Stimulated activated CD4-positive, alpha-beta T cell treated with anti-CD3 and anti-CD28 coated beads, TNF-alpha, amount 100 ng/mL, for 48 hours (primary cell): ENCODE measurements around the gene ANO5.

ENCODE experiments used
- DNase-seq, 3 donors: peaks; one replicate each; pipeline ENCODE4 v3.0.0-alpha.2; 2020; ENCODE audit warnings: low read depth in 3 of 3

Gene ANO5

DNA sequence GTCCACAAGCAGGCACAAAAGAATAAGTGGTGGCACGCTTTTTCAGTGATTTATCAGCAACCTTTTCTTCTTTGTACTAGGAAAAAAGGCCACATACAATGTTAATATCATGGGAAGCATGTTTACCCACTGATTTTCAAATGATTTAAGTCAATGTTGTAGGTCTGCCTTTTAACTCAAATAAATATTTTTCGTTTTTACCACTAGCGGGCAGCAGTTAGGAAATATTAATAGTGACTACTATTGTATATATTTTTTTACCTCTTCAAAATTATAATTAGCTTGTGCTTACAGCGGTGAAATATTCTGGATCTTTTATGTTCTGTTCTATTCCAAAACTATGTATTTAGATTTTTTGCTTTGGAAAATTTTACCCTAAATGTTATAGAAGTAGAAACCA is 138.9 kb downstream of the ANO5 start:
- DNase-seq: no peak
